WTC11 (cell line): Measurements from ENCODE around the gene RAMACL. TPM values are rescaled to one million over a fixed set of nuclear protein-coding genes. Genes with fewer than 3 reads are reported as not detected.

ENCODE experiments used
- ATAC-seq: fragments of 200-7000 bp; cut with Tn5 transposase; 2 replicates; pipeline ENCODE4 v1.10.0; 2021; ENCODE audit warnings: mild to moderate bottlenecking, moderate library complexity
- CTCF ChIA-PET: fragments of 300-600 bp; sonication (Branson Sonifier 250); formaldehyde crosslinking; loops from one replicate; lab custom pipeline; 2021; ENCODE audit warnings: antibody characterized with exemption; lab: Charles Lee
- POLR2A ChIA-PET: fragments of 350-600 bp; sonication (Branson Sonifier 250); formaldehyde crosslinking; loops from one replicate; lab custom pipeline; 2021; ENCODE audit warnings: antibody characterized with exemption; lab: Charles Lee
- DNase-seq: peaks from one replicate; pipeline ENCODE4 v3.0.0; 2021; ENCODE audit warnings: low spot score
- H3K27ac Mint-ChIP-seq: 2 replicates; pipeline ENCODE4 v1.8.0; 2021; ENCODE audit warnings: mixed read lengths
- H3K27me3 Mint-ChIP-seq: 2 replicates; pipeline ENCODE4 v1.8.0; 2021; ENCODE audit warnings: low read depth, mild to moderate bottlenecking, moderate library complexity, mixed read lengths
- H3K36me3 Mint-ChIP-seq: 2 replicates; pipeline ENCODE4 v1.8.0; 2021; ENCODE audit warnings: mixed read lengths
- H3K4me1 Mint-ChIP-seq: 2 replicates; pipeline ENCODE4 v1.8.0; 2022; ENCODE audit warnings: mixed read lengths
- H3K4me3 Mint-ChIP-seq: 2 replicates; pipeline ENCODE4 v1.8.0; 2021; ENCODE audit warnings: mild to moderate bottlenecking, moderate library complexity, mixed read lengths
- H3K9me3 Mint-ChIP-seq: 2 replicates; pipeline ENCODE4 v1.8.0; 2021; ENCODE audit warnings: mixed read lengths
- GRHL2 ChIP-seq: fragments of 250-450 bp; sonication (Bioruptor Pico); IDR thresholded peaks from 2 replicates; pipeline ENCODE4 v1.8.0; 2022; ENCODE audit warnings: mild to moderate bottlenecking, moderate library complexity; ENCODE audit not compliant: insufficient replicate concordance, severe bottlenecking
- JAZF1 ChIP-seq: fragments of 250-450 bp; sonication (Bioruptor Pico); IDR thresholded peaks from 2 replicates; pipeline ENCODE4 v1.9.0; 2021; ENCODE audit warnings: moderate library complexity, mild to moderate bottlenecking, inconsistent platforms
- KAT7 ChIP-seq: sonication (generic); formaldehyde crosslinking; IDR thresholded peaks from 2 replicates; pipeline ENCODE4 v1.8.1; 2023; ENCODE audit warnings: missing genetic modification reagents, mild to moderate bottlenecking, borderline replicate concordance
- NFATC4 ChIP-seq: fragments of 250-450 bp; sonication (Bioruptor Pico); IDR thresholded peaks from 2 replicates; pipeline ENCODE4 v1.9.0; 2021; ENCODE audit warnings: mild to moderate bottlenecking
- NR3C1 ChIP-seq: sonication (generic); formaldehyde crosslinking; conservative IDR thresholded peaks from 2 replicates; pipeline ENCODE4 v1.8.1; 2023; ENCODE audit warnings: low read depth, mild to moderate bottlenecking, missing genetic modification reagents
- RELA ChIP-seq: sonication (generic); formaldehyde crosslinking; IDR thresholded peaks from 2 replicates; pipeline ENCODE4 v1.8.1; 2022; ENCODE audit warnings: missing genetic modification reagents, mild to moderate bottlenecking, borderline replicate concordance
- SMAD3 ChIP-seq: sonication (generic); formaldehyde crosslinking; IDR thresholded peaks from 2 replicates; pipeline ENCODE4 v1.8.0; 2022; ENCODE audit warnings: missing genetic modification reagents, mild to moderate bottlenecking, borderline replicate concordance
- SMAD4 ChIP-seq: sonication (generic); formaldehyde crosslinking; IDR thresholded peaks from 2 replicates; pipeline ENCODE4 v1.8.0; 2022; ENCODE audit warnings: mild to moderate bottlenecking, missing genetic modification reagents
- TCF7 ChIP-seq: sonication (generic); formaldehyde crosslinking; IDR thresholded peaks from 2 replicates; pipeline ENCODE4 v1.8.0; 2022; ENCODE audit warnings: mild to moderate bottlenecking, low read depth, missing genetic modification reagents, moderate library complexity
- TEAD1 ChIP-seq: sonication (generic); formaldehyde crosslinking; IDR thresholded peaks from 2 replicates; pipeline ENCODE4 v1.8.0; 2022; ENCODE audit warnings: mild to moderate bottlenecking, missing genetic modification reagents
- ZNF121 ChIP-seq: sonication (generic); formaldehyde crosslinking; IDR thresholded peaks from 2 replicates; pipeline ENCODE4 v1.8.0; 2023; ENCODE audit warnings: missing genetic modification reagents
- ZNF219 ChIP-seq: sonication (generic); formaldehyde crosslinking; IDR thresholded peaks from 2 replicates; pipeline ENCODE4 v1.8.0; 2023; ENCODE audit warnings: missing genetic modification reagents, mild to moderate bottlenecking, borderline replicate concordance
- ZNF416 ChIP-seq: fragments of 250-450 bp; sonication (Bioruptor Pico); IDR thresholded peaks from 2 replicates; pipeline ENCODE4 v1.9.0; 2021; ENCODE audit warnings: mild to moderate bottlenecking, inconsistent platforms
- total RNA-seq: library from RNA; stranded (reverse); gene quantifications from 3 replicates; pipeline ENCODE4 v1.2.3, GENCODE V29; 2021
- TF ChIP-seq, protein P1 (sequence below): sonication (generic); formaldehyde crosslinking; IDR thresholded peaks from 2 replicates; pipeline ENCODE4 v1.8.1; 2023; ENCODE audit warnings: mild to moderate bottlenecking, missing genetic modification reagents, moderate library complexity
- TF ChIP-seq, protein P2 (sequence below): sonication (generic); formaldehyde crosslinking; IDR thresholded peaks from 2 replicates; pipeline ENCODE4 v1.8.1; 2022; ENCODE audit warnings: missing genetic modification reagents, borderline replicate concordance
- TF ChIP-seq, protein P3 (sequence below): sonication (generic); formaldehyde crosslinking; IDR thresholded peaks from 2 replicates; pipeline ENCODE4 v1.8.1; 2023; ENCODE audit warnings: mild to moderate bottlenecking, moderate library complexity, missing genetic modification reagents
- TF ChIP-seq, protein P4 (sequence below): sonication (generic); formaldehyde crosslinking; IDR thresholded peaks from 2 replicates; pipeline ENCODE4 v1.8.1; 2022; ENCODE audit warnings: low read depth, missing genetic modification reagents, borderline replicate concordance
- TF ChIP-seq, protein P5 (sequence below): fragments of 250-450 bp; sonication (Bioruptor Pico); conservative IDR thresholded peaks from 2 replicates; pipeline ENCODE4 v1.9.0; 2021; ENCODE audit warnings: mild to moderate bottlenecking
- TF ChIP-seq, protein P6 (sequence below): fragments of 200-600 bp; IDR thresholded peaks from 2 replicates; pipeline ENCODE4 v1.8.0; 2022; ENCODE audit warnings: antibody characterized with exemption

The RAMACL gene
- total RNA-seq, 1 experiment from 2014 or later, result 0.79 TPM

DNA sequence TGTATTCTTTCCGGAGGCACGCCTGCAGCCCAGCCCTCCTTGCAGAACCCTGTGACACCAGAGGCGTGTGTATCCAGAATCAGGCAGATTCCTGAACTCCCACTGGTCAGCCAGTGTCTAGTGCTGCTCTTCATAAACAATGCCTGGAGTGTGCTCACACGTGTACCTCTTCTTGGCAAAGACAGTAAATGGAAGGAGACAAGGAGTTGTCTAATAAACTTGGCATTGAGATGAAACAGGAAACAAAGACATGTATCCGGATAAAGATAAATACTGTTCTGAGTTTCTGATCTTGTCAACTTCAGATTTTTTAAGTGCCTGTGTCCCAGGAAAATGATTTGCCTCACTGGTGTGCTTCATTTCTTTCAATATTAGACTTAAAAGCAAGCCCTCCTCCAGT, 38.9 kb upstream of the RAMACL start (continued):
- TF ChIP-seq SMAD4 (CRISPR knock-in tag) (no peak), JAZF1 (CRISPR knock-in tag) (no peak)
- TF ChIP-seq, all 79 proteins: peak for 0

DNA sequence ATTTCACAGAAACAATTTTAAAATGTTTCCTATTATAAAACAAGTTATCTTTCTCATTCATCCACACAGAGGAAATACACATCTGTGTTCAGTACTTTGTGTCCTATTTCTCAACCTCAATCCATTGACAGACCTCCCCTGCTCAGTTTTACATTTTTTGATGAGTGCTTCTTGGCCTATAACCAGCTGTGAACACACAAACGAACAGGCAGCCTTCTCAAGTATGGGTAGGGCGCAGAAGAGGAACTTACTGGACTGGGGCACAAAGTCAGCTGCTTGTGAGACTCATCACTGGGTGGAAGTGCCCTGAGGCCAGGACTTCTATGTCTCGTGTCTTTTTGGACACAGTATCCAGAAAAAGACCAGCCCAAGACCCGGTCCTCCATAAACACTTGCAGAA, 37.8 kb upstream of the RAMACL start:
- no peak for DNase-seq
- Mint-ChIP-seq H3K27me3 (peaks cover 29% of the 10 kb centered on the region), H3K27ac (no peak overlapping the region), H3K36me3 (no peaks in the 10 kb centered on the region; the same call in 1 of the 2 replicates), H3K4me3 (no peak overlapping the region), H3K4me1 (peaks cover 63% of the 10 kb centered on the region), H3K9me3 (no peaks in the 10 kb centered on the region)
- no peak for ATAC-seq
- POLR2A ChIA-PET, result interaction anchor here (0.7 kb wide), 1 partner anchor 100 kb away, joined by 3 read pairs; no protein-coding TSS in a partner anchor
- CTCF ChIA-PET, result no interaction called here
- no peak for TF ChIP-seq NFATC4 (CRISPR knock-in tag)
- TF ChIP-seq ZNF121 (CRISPR knock-in tag), result no peak
- no peak for TF ChIP-seq TEAD1 (CRISPR knock-in tag)
- TF ChIP-seq ZNF219 (CRISPR knock-in tag), result no peak
- TF ChIP-seq GRHL2 (CRISPR knock-in tag), result no peak
- TF ChIP-seq, protein P1, sequence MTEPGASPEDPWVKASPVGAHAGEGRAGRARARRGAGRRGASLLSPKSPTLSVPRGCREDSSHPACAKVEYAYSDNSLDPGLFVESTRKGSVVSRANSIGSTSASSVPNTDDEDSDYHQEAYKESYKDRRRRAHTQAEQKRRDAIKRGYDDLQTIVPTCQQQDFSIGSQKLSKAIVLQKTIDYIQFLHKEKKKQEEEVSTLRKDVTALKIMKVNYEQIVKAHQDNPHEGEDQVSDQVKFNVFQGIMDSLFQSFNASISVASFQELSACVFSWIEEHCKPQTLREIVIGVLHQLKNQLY (CRISPR knock-in tag), result no peak
- TF ChIP-seq, protein P2, sequence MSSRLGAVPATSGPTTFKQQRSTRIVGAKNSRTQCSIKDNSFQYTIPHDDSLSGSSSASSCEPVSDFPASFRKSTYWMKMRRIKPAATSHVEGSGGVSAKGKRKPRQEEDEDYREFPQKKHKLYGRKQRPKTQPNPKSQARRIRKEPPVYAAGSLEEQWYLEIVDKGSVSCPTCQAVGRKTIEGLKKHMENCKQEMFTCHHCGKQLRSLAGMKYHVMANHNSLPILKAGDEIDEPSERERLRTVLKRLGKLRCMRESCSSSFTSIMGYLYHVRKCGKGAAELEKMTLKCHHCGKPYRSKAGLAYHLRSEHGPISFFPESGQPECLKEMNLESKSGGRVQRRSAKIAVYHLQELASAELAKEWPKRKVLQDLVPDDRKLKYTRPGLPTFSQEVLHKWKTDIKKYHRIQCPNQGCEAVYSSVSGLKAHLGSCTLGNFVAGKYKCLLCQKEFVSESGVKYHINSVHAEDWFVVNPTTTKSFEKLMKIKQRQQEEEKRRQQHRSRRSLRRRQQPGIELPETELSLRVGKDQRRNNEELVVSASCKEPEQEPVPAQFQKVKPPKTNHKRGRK (CRISPR knock-in tag), result no peak
- TF ChIP-seq, protein P3, sequence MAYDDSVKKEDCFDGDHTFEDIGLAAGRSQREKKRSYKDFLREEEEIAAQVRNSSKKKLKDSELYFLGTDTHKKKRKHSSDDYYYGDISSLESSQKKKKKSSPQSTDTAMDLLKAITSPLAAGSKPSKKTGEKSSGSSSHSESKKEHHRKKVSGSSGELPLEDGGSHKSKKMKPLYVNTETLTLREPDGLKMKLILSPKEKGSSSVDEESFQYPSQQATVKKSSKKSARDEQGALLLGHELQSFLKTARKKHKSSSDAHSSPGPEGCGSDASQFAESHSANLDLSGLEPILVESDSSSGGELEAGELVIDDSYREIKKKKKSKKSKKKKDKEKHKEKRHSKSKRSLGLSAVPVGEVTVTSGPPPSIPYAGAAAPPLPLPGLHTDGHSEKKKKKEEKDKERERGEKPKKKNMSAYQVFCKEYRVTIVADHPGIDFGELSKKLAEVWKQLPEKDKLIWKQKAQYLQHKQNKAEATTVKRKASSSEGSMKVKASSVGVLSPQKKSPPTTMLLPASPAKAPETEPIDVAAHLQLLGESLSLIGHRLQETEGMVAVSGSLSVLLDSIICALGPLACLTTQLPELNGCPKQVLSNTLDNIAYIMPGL (CRISPR knock-in tag), result no peak
- no peak for TF ChIP-seq SMAD3 (CRISPR knock-in tag)
- no peak for TF ChIP-seq RELA
- TF ChIP-seq JAZF1 (CRISPR knock-in tag), result no peak
- no peak for TF ChIP-seq TCF7
- TF ChIP-seq, protein P4, sequence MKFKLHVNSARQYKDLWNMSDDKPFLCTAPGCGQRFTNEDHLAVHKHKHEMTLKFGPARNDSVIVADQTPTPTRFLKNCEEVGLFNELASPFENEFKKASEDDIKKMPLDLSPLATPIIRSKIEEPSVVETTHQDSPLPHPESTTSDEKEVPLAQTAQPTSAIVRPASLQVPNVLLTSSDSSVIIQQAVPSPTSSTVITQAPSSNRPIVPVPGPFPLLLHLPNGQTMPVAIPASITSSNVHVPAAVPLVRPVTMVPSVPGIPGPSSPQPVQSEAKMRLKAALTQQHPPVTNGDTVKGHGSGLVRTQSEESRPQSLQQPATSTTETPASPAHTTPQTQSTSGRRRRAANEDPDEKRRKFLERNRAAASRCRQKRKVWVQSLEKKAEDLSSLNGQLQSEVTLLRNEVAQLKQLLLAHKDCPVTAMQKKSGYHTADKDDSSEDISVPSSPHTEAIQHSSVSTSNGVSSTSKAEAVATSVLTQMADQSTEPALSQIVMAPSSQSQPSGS (CRISPR knock-in tag), result no peak
- TF ChIP-seq, protein P5, sequence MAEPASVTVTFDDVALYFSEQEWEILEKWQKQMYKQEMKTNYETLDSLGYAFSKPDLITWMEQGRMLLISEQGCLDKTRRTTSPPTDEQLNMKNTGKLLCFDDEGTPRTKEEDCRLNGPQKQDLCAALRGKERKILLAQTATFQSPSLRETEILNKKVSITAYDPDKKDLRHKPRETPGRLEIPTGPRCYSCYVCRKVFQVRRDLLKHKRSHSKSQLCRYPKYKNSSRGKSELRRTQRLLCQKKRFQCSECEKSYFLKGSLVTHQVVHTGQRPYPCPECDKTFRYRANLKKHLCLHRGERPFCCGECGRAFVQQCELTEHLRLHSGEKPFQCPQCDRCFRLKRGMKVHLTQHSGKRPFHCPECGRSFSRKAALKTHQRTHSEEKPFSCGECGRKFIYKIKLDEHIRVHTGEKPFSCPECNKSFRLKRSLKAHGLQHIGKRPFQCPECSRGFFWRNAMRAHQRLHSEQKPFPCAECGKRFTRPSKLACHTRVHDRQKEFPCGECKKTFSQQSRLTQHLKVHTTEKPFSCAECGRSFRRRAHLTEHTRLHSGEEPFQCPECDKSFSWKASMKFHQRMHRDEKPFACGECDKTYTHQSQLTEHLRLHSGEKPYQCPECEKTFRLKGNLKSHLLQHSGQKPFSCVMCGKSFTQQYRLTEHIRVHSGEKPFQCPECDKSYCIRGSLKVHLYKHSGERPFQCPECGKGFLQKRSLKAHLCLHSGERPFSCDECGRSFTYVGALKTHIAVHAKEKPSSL (CRISPR knock-in tag), result no peak
- TF ChIP-seq KAT7 (CRISPR knock-in tag), result no peak
- TF ChIP-seq, protein P6, sequence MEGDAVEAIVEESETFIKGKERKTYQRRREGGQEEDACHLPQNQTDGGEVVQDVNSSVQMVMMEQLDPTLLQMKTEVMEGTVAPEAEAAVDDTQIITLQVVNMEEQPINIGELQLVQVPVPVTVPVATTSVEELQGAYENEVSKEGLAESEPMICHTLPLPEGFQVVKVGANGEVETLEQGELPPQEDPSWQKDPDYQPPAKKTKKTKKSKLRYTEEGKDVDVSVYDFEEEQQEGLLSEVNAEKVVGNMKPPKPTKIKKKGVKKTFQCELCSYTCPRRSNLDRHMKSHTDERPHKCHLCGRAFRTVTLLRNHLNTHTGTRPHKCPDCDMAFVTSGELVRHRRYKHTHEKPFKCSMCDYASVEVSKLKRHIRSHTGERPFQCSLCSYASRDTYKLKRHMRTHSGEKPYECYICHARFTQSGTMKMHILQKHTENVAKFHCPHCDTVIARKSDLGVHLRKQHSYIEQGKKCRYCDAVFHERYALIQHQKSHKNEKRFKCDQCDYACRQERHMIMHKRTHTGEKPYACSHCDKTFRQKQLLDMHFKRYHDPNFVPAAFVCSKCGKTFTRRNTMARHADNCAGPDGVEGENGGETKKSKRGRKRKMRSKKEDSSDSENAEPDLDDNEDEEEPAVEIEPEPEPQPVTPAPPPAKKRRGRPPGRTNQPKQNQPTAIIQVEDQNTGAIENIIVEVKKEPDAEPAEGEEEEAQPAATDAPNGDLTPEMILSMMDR, result no peak
- no peak for TF ChIP-seq NR3C1 (CRISPR knock-in tag)
- TF ChIP-seq ZNF416 (CRISPR knock-in tag), result no peak
